IPS-15b (cell line): ENCODE measurements around the gene CRIM1.

ENCODE experiments used
- H3K27me3 ChIP-seq: one replicate; pipeline ENCODE4 v1.6.1; 2013; ENCODE audit warnings: low read length; ENCODE audit not compliant: control insufficient read depth, insufficient read depth
- H3K36me3 ChIP-seq: one replicate; pipeline ENCODE4 v1.6.1; 2013; ENCODE audit warnings: low read length; ENCODE audit not compliant: control insufficient read depth, insufficient read depth
- H3K4me1 ChIP-seq: one replicate; pipeline ENCODE4 v1.6.1; 2013; ENCODE audit warnings: mild to moderate bottlenecking, low read length; ENCODE audit not compliant: control insufficient read depth, insufficient read depth
- H3K4me3 ChIP-seq: one replicate; pipeline ENCODE4 v1.5.1; 2013; ENCODE audit warnings: low read depth, low read length
- H3K9ac ChIP-seq: one replicate; pipeline ENCODE4 v1.6.1; 2013; ENCODE audit warnings: low read depth, mild to moderate bottlenecking, low read length
- H3K9me3 ChIP-seq: one replicate; pipeline ENCODE4 v1.6.1; 2013; ENCODE audit warnings: mild to moderate bottlenecking, low read length; ENCODE audit not compliant: control insufficient read depth, insufficient read depth

CRIM1 gene

GRCh38 chr2:36336321-36336720 is 19.3 kb upstream of the CRIM1 start:
- peaks cover 3% of the 10 kb centered on the region for H3K4me1 ChIP-seq
- H3K36me3 ChIP-seq, result no peaks in the 10 kb centered on the region
- H3K27me3 ChIP-seq, result no peaks in the 10 kb centered on the region
- H3K9me3 ChIP-seq, result no peaks in the 10 kb centered on the region
- H3K9ac ChIP-seq, result no peak overlapping the region
- no peak overlapping the region for H3K4me3 ChIP-seq

- Histone ChIP-seq H3K4me3 (no peak overlapping the region), H3K36me3 (no peaks in the 10 kb centered on the region), H3K9me3 (no peaks in the 10 kb centered on the region), H3K4me1 (peaks cover 3% of the 10 kb centered on the region), H3K9ac (no peak overlapping the region), H3K27me3 (no peaks in the 10 kb centered on the region)
Observed at GRCh38 chr2:36337354-36337753, 18.2 kb upstream of the CRIM1 start.

- H3K9ac ChIP-seq, result no peak overlapping the region
- H3K4me1 ChIP-seq, result peaks cover 3% of the 10 kb centered on the region
Observed at GRCh38 chr2:36338124-36338826, 17.3 kb upstream of the CRIM1 start.

GRCh38 chr2:36338827-36339145 is 16.8 kb upstream of the CRIM1 start:
- peaks cover 3% of the 10 kb centered on the region for H3K4me1 ChIP-seq
- no peak overlapping the region for H3K4me3 ChIP-seq
- no peaks in the 10 kb centered on the region for H3K27me3 ChIP-seq
- no peaks in the 10 kb centered on the region for H3K9me3 ChIP-seq
- no peak overlapping the region for H3K9ac ChIP-seq
- H3K36me3 ChIP-seq, result no peaks in the 10 kb centered on the region

More at GRCh38 chr2:36338124-36338826, 17.3 kb upstream of the CRIM1 start:
- no peaks in the 10 kb centered on the region for H3K36me3 ChIP-seq
- no peaks in the 10 kb centered on the region for H3K9me3 ChIP-seq
- H3K4me3 ChIP-seq, result no peak overlapping the region
- H3K27me3 ChIP-seq, result no peaks in the 10 kb centered on the region

GRCh38 chr2:36339607-36340218 is 15.9 kb upstream of the CRIM1 start:
- no peak overlapping the region for H3K4me3 ChIP-seq
- H3K4me1 ChIP-seq, result peaks cover 3% of the 10 kb centered on the region
- H3K36me3 ChIP-seq, result no peaks in the 10 kb centered on the region
- no peaks in the 10 kb centered on the region for H3K9me3 ChIP-seq
- H3K9ac ChIP-seq, result no peak overlapping the region
- H3K27me3 ChIP-seq, result no peaks in the 10 kb centered on the region

GRCh38 chr2:36343606-36344005 is 12.0 kb upstream of the CRIM1 start:
- no peak overlapping the region for H3K4me3 ChIP-seq

GRCh38 chr2:36348721-36349120 is 6.9 kb upstream of the CRIM1 start:
- H3K4me1 ChIP-seq, result no peaks in the 10 kb centered on the region
- H3K4me3 ChIP-seq, result no peak overlapping the region
- H3K9me3 ChIP-seq, result no peaks in the 10 kb centered on the region
- H3K9ac ChIP-seq, result no peak overlapping the region
- H3K27me3 ChIP-seq, result no peaks in the 10 kb centered on the region
- no peaks in the 10 kb centered on the region for H3K36me3 ChIP-seq

More at GRCh38 chr2:36343606-36344005, 12.0 kb upstream of the CRIM1 start:
- Histone ChIP-seq H3K27me3 (no peaks in the 10 kb centered on the region), H3K36me3 (no peaks in the 10 kb centered on the region), H3K4me1 (no peaks in the 10 kb centered on the region), H3K9me3 (no peaks in the 10 kb centered on the region), H3K9ac (no peak overlapping the region)

- no peak overlapping the region for H3K4me3 ChIP-seq
- no peaks in the 10 kb centered on the region for H3K4me1 ChIP-seq
- no peak overlapping the region for H3K9ac ChIP-seq
- H3K36me3 ChIP-seq, result no peaks in the 10 kb centered on the region
- H3K9me3 ChIP-seq, result no peaks in the 10 kb centered on the region
- H3K27me3 ChIP-seq, result peaks cover 12% of the 10 kb centered on the region
Observed at GRCh38 chr2:36351291-36351690, 4.3 kb upstream of the CRIM1 start.

- peaks cover 12% of the 10 kb centered on the region for H3K27me3 ChIP-seq
- no peak overlapping the region for H3K9ac ChIP-seq
- H3K4me1 ChIP-seq, result no peaks in the 10 kb centered on the region
- H3K9me3 ChIP-seq, result no peaks in the 10 kb centered on the region
- no peak overlapping the region for H3K4me3 ChIP-seq
- H3K36me3 ChIP-seq, result no peaks in the 10 kb centered on the region
Observed at GRCh38 chr2:36351736-36352349, 3.7 kb upstream of the CRIM1 start.

GRCh38 chr2:36352701-36353100 is 2.9 kb upstream of the CRIM1 start:
- H3K27me3 ChIP-seq, result peaks cover 12% of the 10 kb centered on the region
- no peaks in the 10 kb centered on the region for H3K9me3 ChIP-seq
- no peaks in the 10 kb centered on the region for H3K4me1 ChIP-seq
- no peak overlapping the region for H3K9ac ChIP-seq
- H3K36me3 ChIP-seq, result no peaks in the 10 kb centered on the region
- H3K4me3 ChIP-seq, result no peak overlapping the region

- Histone ChIP-seq H3K27me3 (peaks cover 12% of the 10 kb centered on the region), H3K9ac (peak overlapping the region; percentile 5), H3K36me3 (no peaks in the 10 kb centered on the region), H3K9me3 (no peaks in the 10 kb centered on the region), H3K4me1 (peaks cover 11% of the 10 kb centered on the region), H3K4me3 (peak overlapping the region; percentile 62)
Observed at GRCh38 chr2:36354811-36355150, 797 bp upstream of the CRIM1 start.

- Histone ChIP-seq H3K9me3 (no peaks in the 10 kb centered on the region), H3K4me1 (peaks cover 16% of the 10 kb centered on the region), H3K36me3 (no peaks in the 10 kb centered on the region), H3K9ac (no peak overlapping the region), H3K4me3 (peak overlapping the region; percentile 73), H3K27me3 (peaks cover 12% of the 10 kb centered on the region)
Observed at GRCh38 chr2:36355890-36356297, 316 bp downstream of the CRIM1 start.
